Tibial nerve (tissue), 4 donors: ENCODE measurements around the gene LCORL. TPM values are rescaled to one million over a fixed set of nuclear protein-coding genes. Genes with fewer than 3 reads are reported as not detected.

Experiments used
- DNase-seq, 2 donors: peaks; one replicate each; pipeline ENCODE4 v3.0.0-alpha.2; 2019; ENCODE audit warnings: low spot score in 2 of 2
- H3K27ac ChIP-seq, 4 donors: fragments of 200-600 bp; sonication (generic) in 3 of 4; one replicate each; pipeline ENCODE4 v1.5.1; 2017 to 2019; ENCODE audit warnings: mild to moderate bottlenecking in 1 of 4
- H3K27me3 ChIP-seq, 2 donors: fragments of 200-600 bp; sonication (generic) in 1 of 2; one replicate each; pipeline versions ENCODE4 v1.5.1 to v1.6.0; 2017 to 2019
- H3K36me3 ChIP-seq, 3 donors: fragments of 200-600 bp; sonication (generic); one replicate each; pipeline ENCODE4 v1.5.1; 2018 to 2019
- H3K4me1 ChIP-seq, 4 donors: fragments of 200-600 bp; sonication (generic) in 3 of 4; one replicate each; pipeline ENCODE4 v1.5.1; 2017 to 2019
- H3K4me3 ChIP-seq, 4 donors: fragments of 200-600 bp; sonication (generic) in 3 of 4; one replicate each; pipeline ENCODE4 v1.5.1; 2017 to 2019; ENCODE audit warnings: mild to moderate bottlenecking in 1 of 4, moderate library complexity in 1 of 4
- H3K9me3 ChIP-seq, 4 donors: fragments of 200-600 bp; sonication (generic) in 3 of 4; one replicate each; pipeline ENCODE4 v1.5.1; 2017 to 2019
- EP300 ChIP-seq, 2 donors: sonication (generic); formaldehyde crosslinking; IDR thresholded peaks; one replicate each; pipeline ENCODE4 v1.6.1; 2017; ENCODE audit warnings: antibody characterized with exemption in 2 of 2, mild to moderate bottlenecking in 1 of 2
- POLR2A ChIP-seq, 2 donors: fragments of 450-650 bp; IDR thresholded peaks; one replicate each; pipeline ENCODE4 v1.6.1; 2017; ENCODE audit warnings: antibody characterized with exemption in 2 of 2, mild to moderate bottlenecking in 2 of 2, moderate library complexity in 2 of 2
- WGBS, 2 donors: methylation state at CpG; one replicate each; pipeline ENCODE4 v1.1.5; 2018; 5-methylcytosine and 5-hydroxymethylcytosine counted together
- total RNA-seq, 4 donors: library from RNA; depleted of rRNA; stranded (reverse); fragments of >200 nt; gene quantifications; one replicate each; pipeline ENCODE4 v1.1.0, GENCODE V29; 2016
- TF ChIP-seq, protein P1 (sequence below), 5 experiments: fragments of 200-600 bp in 3 of 5; fragments of 450-650 bp in 2 of 5; sonication (generic) in 3 of 5; IDR thresholded peaks; one replicate each; pipeline ENCODE4 v1.5.1; 2016 to 2019; ENCODE audit warnings: antibody characterized with exemption in 5 of 5, mild to moderate bottlenecking in 3 of 5, moderate library complexity in 2 of 5

Gene LCORL
- total RNA-seq, 4 donors from 2014 or later, result 17.3 to 35.0 (median 18.7) TPM

DNA sequence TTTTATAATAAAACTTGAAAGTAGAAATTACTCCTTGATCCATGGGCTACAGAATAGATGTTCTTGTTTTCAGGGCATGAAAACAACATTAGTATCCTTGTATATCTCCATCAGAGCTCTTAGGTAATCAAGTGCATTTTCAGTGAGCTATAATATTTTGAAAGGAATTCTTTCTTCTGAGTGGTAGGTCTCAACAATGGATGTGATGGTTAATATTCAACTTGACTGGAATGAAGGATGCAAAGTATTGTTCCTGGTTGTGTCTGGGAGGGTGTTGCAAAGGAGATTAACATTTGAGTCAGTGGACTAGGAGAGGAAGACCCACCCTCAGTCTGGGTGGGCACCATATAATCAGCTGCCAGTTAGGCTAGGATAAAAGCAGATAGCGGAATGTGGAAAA lies 100.1 kb downstream of the LCORL start:
- Histone ChIP-seq H3K27me3 (no peaks in the 10 kb centered on the region), H3K36me3 (peaks cover 0 to 11% (median 0%) of the 10 kb centered on the region in 3 donors), H3K4me3 (no peak overlapping the region), H3K4me1 (no peaks in the 10 kb centered on the region), H3K27ac (no peak overlapping the region), H3K9me3 (no peaks in the 10 kb centered on the region)
- TF ChIP-seq POLR2A (IDR thresholded peaks at IDR 0.05), result no peak
- TF ChIP-seq, protein P1, sequence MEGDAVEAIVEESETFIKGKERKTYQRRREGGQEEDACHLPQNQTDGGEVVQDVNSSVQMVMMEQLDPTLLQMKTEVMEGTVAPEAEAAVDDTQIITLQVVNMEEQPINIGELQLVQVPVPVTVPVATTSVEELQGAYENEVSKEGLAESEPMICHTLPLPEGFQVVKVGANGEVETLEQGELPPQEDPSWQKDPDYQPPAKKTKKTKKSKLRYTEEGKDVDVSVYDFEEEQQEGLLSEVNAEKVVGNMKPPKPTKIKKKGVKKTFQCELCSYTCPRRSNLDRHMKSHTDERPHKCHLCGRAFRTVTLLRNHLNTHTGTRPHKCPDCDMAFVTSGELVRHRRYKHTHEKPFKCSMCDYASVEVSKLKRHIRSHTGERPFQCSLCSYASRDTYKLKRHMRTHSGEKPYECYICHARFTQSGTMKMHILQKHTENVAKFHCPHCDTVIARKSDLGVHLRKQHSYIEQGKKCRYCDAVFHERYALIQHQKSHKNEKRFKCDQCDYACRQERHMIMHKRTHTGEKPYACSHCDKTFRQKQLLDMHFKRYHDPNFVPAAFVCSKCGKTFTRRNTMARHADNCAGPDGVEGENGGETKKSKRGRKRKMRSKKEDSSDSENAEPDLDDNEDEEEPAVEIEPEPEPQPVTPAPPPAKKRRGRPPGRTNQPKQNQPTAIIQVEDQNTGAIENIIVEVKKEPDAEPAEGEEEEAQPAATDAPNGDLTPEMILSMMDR (IDR thresholded peaks at IDR 0.05), result no peak
- no peak for TF ChIP-seq EP300 (IDR thresholded peaks at IDR 0.05)
- WGBS, 2 donors, result 92 to 100% methylated on average over 1 of the region's 1 CpG
- no peak for DNase-seq

DNA sequence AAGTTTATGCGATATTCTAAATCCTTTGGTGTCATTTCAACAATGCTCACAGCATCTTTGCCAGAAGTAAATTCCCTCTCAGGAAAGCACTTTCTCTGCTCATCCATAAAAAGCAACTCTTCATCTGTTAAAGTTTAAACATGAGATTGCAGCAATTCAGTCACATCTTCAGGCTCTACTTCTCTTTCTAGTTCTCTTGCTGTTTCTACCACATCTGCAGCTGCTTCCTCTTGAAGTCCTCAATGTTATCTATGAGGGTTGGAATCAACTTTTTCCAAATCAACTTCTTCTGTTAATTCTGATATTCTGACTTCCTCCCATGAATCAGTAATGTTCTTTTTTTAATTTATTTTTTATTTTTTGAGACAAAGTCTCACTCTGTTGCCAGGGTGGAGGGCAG lies 100.9 kb downstream of the LCORL start:
- no peak overlapping the region for H3K4me3 ChIP-seq
- H3K27me3 ChIP-seq, result no peaks in the 10 kb centered on the region
- TF ChIP-seq, protein P1 (IDR thresholded peaks at IDR 0.05), result no peak
- TF ChIP-seq EP300 (IDR thresholded peaks at IDR 0.05), result no peak
- TF ChIP-seq POLR2A (IDR thresholded peaks at IDR 0.05), result no peak
- H3K9me3 ChIP-seq, result no peaks in the 10 kb centered on the region
- H3K36me3 ChIP-seq, result peaks cover 0 to 11% (median 0%) of the 10 kb centered on the region in 3 donors
- no peak for DNase-seq
- no peak overlapping the region for H3K27ac ChIP-seq
- H3K4me1 ChIP-seq, result no peaks in the 10 kb centered on the region
- 93 to 94% methylated on average over 1 of the region's 1 CpG for WGBS, 2 donors

GRCh38 chr4:17915439-17915838 lies 106.1 kb downstream of the LCORL start:
- no peak overlapping the region for H3K27ac ChIP-seq
- DNase-seq, result no peak
- no peak for TF ChIP-seq EP300 (IDR thresholded peaks at IDR 0.05)
- no peak for TF ChIP-seq POLR2A (IDR thresholded peaks at IDR 0.05)
- TF ChIP-seq, protein P1 (IDR thresholded peaks at IDR 0.05), result no peak
- no peaks in the 10 kb centered on the region for H3K27me3 ChIP-seq
- H3K36me3 ChIP-seq, result peaks cover 0 to 15% (median 0%) of the 10 kb centered on the region in 3 donors
- H3K4me3 ChIP-seq, result no peak overlapping the region
- H3K9me3 ChIP-seq, result no peaks in the 10 kb centered on the region
- H3K4me1 ChIP-seq, result no peaks in the 10 kb centered on the region

- no peaks in the 10 kb centered on the region for H3K9me3 ChIP-seq
- H3K4me3 ChIP-seq, result no peak overlapping the region
- no peaks in the 10 kb centered on the region for H3K4me1 ChIP-seq
- no peak for TF ChIP-seq EP300 (IDR thresholded peaks at IDR 0.05)
- TF ChIP-seq POLR2A (IDR thresholded peaks at IDR 0.05), result no peak
- peaks cover 0 to 15% (median 0%) of the 10 kb centered on the region in 3 donors for H3K36me3 ChIP-seq
- no peaks in the 10 kb centered on the region for H3K27me3 ChIP-seq
- no peak for DNase-seq
- WGBS, 2 donors, result 53 to 60% methylated on average over 9 of the region's 9 CpGs
- H3K27ac ChIP-seq, result no peak overlapping the region
Observed at GRCh38 chr4:17912011-17912410, 109.5 kb downstream of the LCORL start.

DNA sequence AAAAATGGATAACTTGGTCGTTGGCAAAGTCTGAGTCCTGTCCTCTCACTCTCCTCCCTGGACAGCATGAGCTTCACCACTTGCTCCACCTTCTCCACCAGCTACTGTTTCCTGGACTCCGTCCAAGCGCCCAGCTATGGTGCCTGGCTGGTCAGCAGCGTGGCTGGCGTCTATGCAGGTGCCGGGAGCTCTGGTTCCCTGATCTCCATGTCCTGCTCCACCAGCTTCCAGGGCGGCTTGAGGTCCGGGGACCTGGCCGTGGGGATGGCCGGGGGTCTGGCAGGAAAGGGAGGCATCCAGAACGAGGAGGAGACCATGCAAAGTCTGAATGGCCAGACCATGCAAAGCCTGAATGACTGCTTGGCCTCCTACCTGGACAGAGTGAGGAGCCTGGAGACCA lies 109.9 kb downstream of the LCORL start:
- DNase-seq, result no peak
- 94 to 96% methylated on average over 11 of the region's 11 CpGs for WGBS, 2 donors

More for the DNA sequence above, 109.9 kb downstream of the LCORL start:
- H3K9me3 ChIP-seq, result no peaks in the 10 kb centered on the region
- no peaks in the 10 kb centered on the region for H3K4me1 ChIP-seq
- peaks cover 0 to 15% (median 0%) of the 10 kb centered on the region in 3 donors for H3K36me3 ChIP-seq
- TF ChIP-seq POLR2A (IDR thresholded peaks at IDR 0.05) (no peak), EP300 (IDR thresholded peaks at IDR 0.05) (no peak)
- TF ChIP-seq, protein P1 (IDR thresholded peaks at IDR 0.05), result no peak
- no peaks in the 10 kb centered on the region for H3K27me3 ChIP-seq
- no peak overlapping the region for H3K4me3 ChIP-seq
- H3K27ac ChIP-seq, result no peak overlapping the region
